ENCODE results near the gene RHBDF1.

Gene RHBDF1

GRCh38 chr16:89391-90302, 17.2 kb upstream of the RHBDF1 start:
- no peak for FAIRE-seq
- DNase-seq (ENCODE audit: insufficient read length), result no peak
- TF ChIP-seq POLR2AphosphoS5 (IDR thresholded peaks at IDR 0.05; ENCODE audit: low read depth, low read length) (no peak), POLR2A (IDR thresholded peaks at IDR 0.05; ENCODE audit: low read depth, low read length) (no peak), TAF1 (IDR thresholded peaks at IDR 0.05; ENCODE audit: borderline replicate concordance, low read depth, low read length) (no peak)

- DNase-seq (ENCODE audit: insufficient read length) (no peak), FAIRE-seq (no peak)
- no peak for TF ChIP-seq POLR2AphosphoS5 (IDR thresholded peaks at IDR 0.05; ENCODE audit: low read depth, low read length)
Observed at GRCh38 chr16:88613-89012, 16.2 kb upstream of the RHBDF1 start.

- FAIRE-seq, result no peak
- no peak for DNase-seq (ENCODE audit: insufficient read length)
- no peak for TF ChIP-seq TAF1 (IDR thresholded peaks at IDR 0.05; ENCODE audit: borderline replicate concordance, low read depth, low read length)
- TF ChIP-seq POLR2A (IDR thresholded peaks at IDR 0.05; ENCODE audit: low read depth, low read length), result no peak
Observed at GRCh38 chr16:86483-86952, 14.1 kb upstream of the RHBDF1 start.

- TF ChIP-seq TAF1 (IDR thresholded peaks at IDR 0.05; ENCODE audit: borderline replicate concordance, low read depth, low read length) (no peak), POLR2A (IDR thresholded peaks at IDR 0.05; ENCODE audit: low read depth, low read length) (no peak), POLR2AphosphoS5 (IDR thresholded peaks at IDR 0.05; ENCODE audit: low read depth, low read length) (no peak)
- DNase-seq (ENCODE audit: insufficient read length), result no peak
- no peak for FAIRE-seq
Observed at GRCh38 chr16:85865-86264, 13.4 kb upstream of the RHBDF1 start.

- DNase-seq (ENCODE audit: insufficient read length), result no peak
- FAIRE-seq, result no peak
- TF ChIP-seq POLR2A (IDR thresholded peaks at IDR 0.05; ENCODE audit: low read depth, low read length) (no peak), POLR2AphosphoS5 (IDR thresholded peaks at IDR 0.05; ENCODE audit: low read depth, low read length) (no peak), TAF1 (IDR thresholded peaks at IDR 0.05; ENCODE audit: borderline replicate concordance, low read depth, low read length) (no peak)
Observed at GRCh38 chr16:85407-85782, 13.0 kb upstream of the RHBDF1 start.

- no peak for TF ChIP-seq POLR2A (IDR thresholded peaks at IDR 0.05; ENCODE audit: low read depth, low read length)
- TF ChIP-seq TAF1 (IDR thresholded peaks at IDR 0.05; ENCODE audit: borderline replicate concordance, low read depth, low read length), result no peak
- TF ChIP-seq POLR2AphosphoS5 (IDR thresholded peaks at IDR 0.05; ENCODE audit: low read depth, low read length), result 0 out of 2 replicates have a peak, but pooled peaks have one; percentile 30
- DNase-seq (ENCODE audit: insufficient read length) (peak; percentile 68), FAIRE-seq (peak; percentile 89)
Observed at GRCh38 chr16:84718-85406, 12.4 kb upstream of the RHBDF1 start.

- FAIRE-seq, result no peak
- DNase-seq (ENCODE audit: insufficient read length), result no peak
- TF ChIP-seq POLR2A (IDR thresholded peaks at IDR 0.05; ENCODE audit: low read depth, low read length) (no peak), POLR2AphosphoS5 (IDR thresholded peaks at IDR 0.05; ENCODE audit: low read depth, low read length) (no peak), TAF1 (IDR thresholded peaks at IDR 0.05; ENCODE audit: borderline replicate concordance, low read depth, low read length) (no peak)
Observed at GRCh38 chr16:83781-84615, 11.6 kb upstream of the RHBDF1 start.

- TF ChIP-seq POLR2A (IDR thresholded peaks at IDR 0.05; ENCODE audit: low read depth, low read length) (no peak), POLR2AphosphoS5 (IDR thresholded peaks at IDR 0.05; ENCODE audit: low read depth, low read length) (no peak), TAF1 (IDR thresholded peaks at IDR 0.05; ENCODE audit: borderline replicate concordance, low read depth, low read length) (no peak)
- DNase-seq (ENCODE audit: insufficient read length) (no peak), FAIRE-seq (no peak)
Observed at GRCh38 chr16:83060-83603, 10.7 kb upstream of the RHBDF1 start.

GRCh38 chr16:79151-80054, 7.0 kb upstream of the RHBDF1 start:
- DNase-seq (ENCODE audit: insufficient read length) (no peak), FAIRE-seq (no peak)
- no peak for TF ChIP-seq POLR2AphosphoS5 (IDR thresholded peaks at IDR 0.05; ENCODE audit: low read depth, low read length)
- TF ChIP-seq TAF1 (IDR thresholded peaks at IDR 0.05; ENCODE audit: borderline replicate concordance, low read depth, low read length), result no peak
- peak; percentile 24; the same call in 1 of the 2 replicates for TF ChIP-seq POLR2A (IDR thresholded peaks at IDR 0.05; ENCODE audit: low read depth, low read length)

GRCh38 chr16:78444-79150, 6.2 kb upstream of the RHBDF1 start:
- TF ChIP-seq TAF1 (IDR thresholded peaks at IDR 0.05; ENCODE audit: borderline replicate concordance, low read depth, low read length) (no peak), POLR2A (IDR thresholded peaks at IDR 0.05; ENCODE audit: low read depth, low read length) (no peak), POLR2AphosphoS5 (IDR thresholded peaks at IDR 0.05; ENCODE audit: low read depth, low read length) (no peak)
- DNase-seq (ENCODE audit: insufficient read length), result no peak
- peak; percentile 69 for FAIRE-seq
